ENCODE data around the gene PRSS3. TPM values are rescaled to one million over a fixed set of nuclear protein-coding genes. Genes with fewer than 3 reads are reported as not detected.

PRSS3 gene
- polyA plus RNA-seq, 1 donor from 2014 or later: not detected

DNA sequence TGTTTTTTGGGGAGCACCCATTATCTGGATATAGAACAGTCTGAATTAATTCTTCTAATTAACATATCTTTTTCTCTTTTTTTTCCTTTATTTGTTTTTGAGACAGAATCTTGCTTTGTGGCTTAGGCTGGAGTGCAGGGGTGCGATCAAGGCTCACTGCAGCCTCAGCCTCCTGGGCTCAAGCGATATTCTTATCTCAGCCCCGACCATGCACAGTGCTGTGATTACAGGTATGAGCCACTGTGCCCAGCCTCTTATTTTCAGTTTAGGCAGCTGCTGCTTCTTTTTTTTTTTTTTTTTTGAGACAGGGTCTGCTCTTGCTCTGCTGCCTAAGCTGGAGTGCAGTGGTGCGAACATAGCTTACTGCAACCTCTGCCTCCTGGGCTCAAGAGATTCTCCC, 41.8 kb downstream of the PRSS3 start:
- no peaks in the 10 kb centered on the region for H3F3A ChIP-seq (ENCODE audit: insufficient read depth, low read length, poor library complexity, severe bottlenecking)
- TF ChIP-seq TAF1 (IDR thresholded peaks at IDR 0.05; ENCODE audit: low read depth) (no peak), RAD21 (conservative IDR thresholded peaks at IDR 0.05) (no peak), POLR2AphosphoS5 (IDR thresholded peaks at IDR 0.05) (no peak), EZH2 (IDR thresholded peaks at IDR 0.05; ENCODE audit: borderline replicate concordance, insufficient read depth, low read length, poor library complexity, severe bottlenecking) (no peak), SMC3 (conservative IDR thresholded peaks at IDR 0.05; ENCODE audit: poor library complexity) (no peak), EP300 (conservative IDR thresholded peaks at IDR 0.05; ENCODE audit: poor library complexity, severe bottlenecking) (no peak), MXI1 (conservative IDR thresholded peaks at IDR 0.05; ENCODE audit: poor library complexity, severe bottlenecking) (no peak)
- TF ChIP-seq, protein P1, sequence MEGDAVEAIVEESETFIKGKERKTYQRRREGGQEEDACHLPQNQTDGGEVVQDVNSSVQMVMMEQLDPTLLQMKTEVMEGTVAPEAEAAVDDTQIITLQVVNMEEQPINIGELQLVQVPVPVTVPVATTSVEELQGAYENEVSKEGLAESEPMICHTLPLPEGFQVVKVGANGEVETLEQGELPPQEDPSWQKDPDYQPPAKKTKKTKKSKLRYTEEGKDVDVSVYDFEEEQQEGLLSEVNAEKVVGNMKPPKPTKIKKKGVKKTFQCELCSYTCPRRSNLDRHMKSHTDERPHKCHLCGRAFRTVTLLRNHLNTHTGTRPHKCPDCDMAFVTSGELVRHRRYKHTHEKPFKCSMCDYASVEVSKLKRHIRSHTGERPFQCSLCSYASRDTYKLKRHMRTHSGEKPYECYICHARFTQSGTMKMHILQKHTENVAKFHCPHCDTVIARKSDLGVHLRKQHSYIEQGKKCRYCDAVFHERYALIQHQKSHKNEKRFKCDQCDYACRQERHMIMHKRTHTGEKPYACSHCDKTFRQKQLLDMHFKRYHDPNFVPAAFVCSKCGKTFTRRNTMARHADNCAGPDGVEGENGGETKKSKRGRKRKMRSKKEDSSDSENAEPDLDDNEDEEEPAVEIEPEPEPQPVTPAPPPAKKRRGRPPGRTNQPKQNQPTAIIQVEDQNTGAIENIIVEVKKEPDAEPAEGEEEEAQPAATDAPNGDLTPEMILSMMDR (IDR thresholded peaks at IDR 0.05; ENCODE audit: poor library complexity, severe bottlenecking): no peak
- TF ChIP-seq, protein P2, sequence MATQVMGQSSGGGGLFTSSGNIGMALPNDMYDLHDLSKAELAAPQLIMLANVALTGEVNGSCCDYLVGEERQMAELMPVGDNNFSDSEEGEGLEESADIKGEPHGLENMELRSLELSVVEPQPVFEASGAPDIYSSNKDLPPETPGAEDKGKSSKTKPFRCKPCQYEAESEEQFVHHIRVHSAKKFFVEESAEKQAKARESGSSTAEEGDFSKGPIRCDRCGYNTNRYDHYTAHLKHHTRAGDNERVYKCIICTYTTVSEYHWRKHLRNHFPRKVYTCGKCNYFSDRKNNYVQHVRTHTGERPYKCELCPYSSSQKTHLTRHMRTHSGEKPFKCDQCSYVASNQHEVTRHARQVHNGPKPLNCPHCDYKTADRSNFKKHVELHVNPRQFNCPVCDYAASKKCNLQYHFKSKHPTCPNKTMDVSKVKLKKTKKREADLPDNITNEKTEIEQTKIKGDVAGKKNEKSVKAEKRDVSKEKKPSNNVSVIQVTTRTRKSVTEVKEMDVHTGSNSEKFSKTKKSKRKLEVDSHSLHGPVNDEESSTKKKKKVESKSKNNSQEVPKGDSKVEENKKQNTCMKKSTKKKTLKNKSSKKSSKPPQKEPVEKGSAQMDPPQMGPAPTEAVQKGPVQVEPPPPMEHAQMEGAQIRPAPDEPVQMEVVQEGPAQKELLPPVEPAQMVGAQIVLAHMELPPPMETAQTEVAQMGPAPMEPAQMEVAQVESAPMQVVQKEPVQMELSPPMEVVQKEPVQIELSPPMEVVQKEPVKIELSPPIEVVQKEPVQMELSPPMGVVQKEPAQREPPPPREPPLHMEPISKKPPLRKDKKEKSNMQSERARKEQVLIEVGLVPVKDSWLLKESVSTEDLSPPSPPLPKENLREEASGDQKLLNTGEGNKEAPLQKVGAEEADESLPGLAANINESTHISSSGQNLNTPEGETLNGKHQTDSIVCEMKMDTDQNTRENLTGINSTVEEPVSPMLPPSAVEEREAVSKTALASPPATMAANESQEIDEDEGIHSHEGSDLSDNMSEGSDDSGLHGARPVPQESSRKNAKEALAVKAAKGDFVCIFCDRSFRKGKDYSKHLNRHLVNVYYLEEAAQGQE (IDR thresholded peaks at IDR 0.05; ENCODE audit: borderline replicate concordance): no peak
- no peaks in the 10 kb centered on the region for H3K27me3 ChIP-seq (ENCODE audit: insufficient read depth, low read depth, low read length)
- H3K9me3 ChIP-seq (ENCODE audit: low read length): no peaks in the 10 kb centered on the region
- no peak overlapping the region for H3K27ac ChIP-seq (ENCODE audit: low read length)
- no peak overlapping the region for H3K9ac ChIP-seq (ENCODE audit: low read length)
- H3K36me3 ChIP-seq (ENCODE audit: insufficient read depth, low read length): no peaks in the 10 kb centered on the region
- no peaks in the 10 kb centered on the region for H3K9me2 ChIP-seq (ENCODE audit: insufficient read depth, low read length)
- no peak overlapping the region for H3K4me2 ChIP-seq (ENCODE audit: low read length)
- no peak overlapping the region for H2AFZ ChIP-seq (ENCODE audit: low read depth, low read length)
- H4K20me1 ChIP-seq (ENCODE audit: insufficient read depth): peaks cover 7% of the 10 kb centered on the region
- peaks cover 97% of the 10 kb centered on the region for H3K79me2 ChIP-seq (replicated peaks; ENCODE audit: insufficient read depth, low read length)
- no peak overlapping the region for H3K4me3 ChIP-seq (ENCODE audit: low read length)

DNA sequence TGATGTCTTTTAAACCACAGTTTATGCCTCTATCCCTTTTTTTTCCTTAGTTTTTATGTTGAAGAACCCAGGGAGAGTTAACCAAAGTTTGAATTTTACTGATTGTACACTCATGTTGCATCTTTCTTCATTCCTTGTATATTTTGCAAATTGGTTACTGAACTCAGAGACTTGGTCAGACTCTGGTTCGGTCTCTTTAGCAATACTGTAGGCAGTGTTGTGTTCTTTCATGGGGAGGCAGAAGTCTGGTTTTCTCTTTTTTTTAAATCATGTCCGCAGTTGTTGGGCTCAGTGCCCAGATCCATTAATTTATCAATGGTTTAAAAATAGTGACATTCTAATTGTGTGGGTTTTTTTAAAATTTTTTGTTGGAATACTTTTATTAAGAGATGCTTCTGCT, 45.0 kb downstream of the PRSS3 start:
- H3K27me3 ChIP-seq (ENCODE audit: insufficient read depth, low read depth, low read length): no peaks in the 10 kb centered on the region
- peaks cover 7% of the 10 kb centered on the region for H4K20me1 ChIP-seq (ENCODE audit: insufficient read depth)
- H3K27ac ChIP-seq (ENCODE audit: low read length): no peak overlapping the region

More for the DNA sequence above, 45.0 kb downstream of the PRSS3 start:
- Histone ChIP-seq H3K4me2 (ENCODE audit: low read length) (no peak overlapping the region), H2AFZ (ENCODE audit: low read depth, low read length) (no peak overlapping the region), H3K4me3 (ENCODE audit: low read length) (no peak overlapping the region), H3K9me2 (ENCODE audit: insufficient read depth, low read length) (no peaks in the 10 kb centered on the region), H3K9ac (ENCODE audit: low read length) (no peak overlapping the region), H3K9me3 (ENCODE audit: low read length) (no peaks in the 10 kb centered on the region), H3K79me2 (replicated peaks; ENCODE audit: insufficient read depth, low read length) (peaks cover 94% of the 10 kb centered on the region), H3F3A (ENCODE audit: insufficient read depth, low read length, poor library complexity, severe bottlenecking) (no peaks in the 10 kb centered on the region), H3K36me3 (ENCODE audit: insufficient read depth, low read length) (no peaks in the 10 kb centered on the region)
- TF ChIP-seq MXI1 (conservative IDR thresholded peaks at IDR 0.05; ENCODE audit: poor library complexity, severe bottlenecking) (no peak), EZH2 (IDR thresholded peaks at IDR 0.05; ENCODE audit: borderline replicate concordance, insufficient read depth, low read length, poor library complexity, severe bottlenecking) (no peak), TAF1 (IDR thresholded peaks at IDR 0.05; ENCODE audit: low read depth) (no peak), SMC3 (conservative IDR thresholded peaks at IDR 0.05; ENCODE audit: poor library complexity) (no peak), RAD21 (conservative IDR thresholded peaks at IDR 0.05) (no peak), POLR2AphosphoS5 (IDR thresholded peaks at IDR 0.05) (no peak), EP300 (conservative IDR thresholded peaks at IDR 0.05; ENCODE audit: poor library complexity, severe bottlenecking) (no peak)
- TF ChIP-seq, protein P2 (IDR thresholded peaks at IDR 0.05; ENCODE audit: borderline replicate concordance): no peak
- TF ChIP-seq, protein P1 (IDR thresholded peaks at IDR 0.05; ENCODE audit: poor library complexity, severe bottlenecking): no peak
